ENCODE results near the gene CYP2D6.

Gene CYP2D6

GRCh38 chr22:42167066-42167465, 36.5 kb upstream of the CYP2D6 start:
- Mint-ChIP-seq H3K4me1 (peaks cover 13 to 22% of the 10 kb centered on the region in 2 donors), H3K27me3 (no peaks in the 10 kb centered on the region), H3K27ac (peak overlapping the region; percentile 20), H3K4me3 (no peak overlapping the region), H3K9me3 (no peaks in the 10 kb centered on the region), H3K36me3 (peaks cover 37 to 62% of the 10 kb centered on the region in 2 donors)
- DNase-seq, result no peak
- no peak for ATAC-seq (replicated peaks)

- ATAC-seq (replicated peaks), result no peak
- Mint-ChIP-seq H3K4me1 (peaks cover 6 to 8% of the 10 kb centered on the region in 2 donors), H3K9me3 (no peaks in the 10 kb centered on the region), H3K4me3 (no peak overlapping the region), H3K27me3 (no peaks in the 10 kb centered on the region), H3K36me3 (peaks cover 35 to 54% of the 10 kb centered on the region in 2 donors), H3K27ac (peak overlapping the region; percentile 11)
- no peak for DNase-seq
Measured at GRCh38 chr22:42164901-42165300, 34.3 kb upstream of the CYP2D6 start.

- Mint-ChIP-seq H3K27ac (no peak overlapping the region), H3K27me3 (no peaks in the 10 kb centered on the region), H3K9me3 (no peaks in the 10 kb centered on the region), H3K4me3 (no peak overlapping the region), H3K36me3 (peaks cover 33 to 47% of the 10 kb centered on the region in 2 donors), H3K4me1 (peaks cover 0 to 3% of the 10 kb centered on the region in 2 donors)
- ATAC-seq (replicated peaks) (no peak), DNase-seq (no peak)
Measured at GRCh38 chr22:42163515-42163914, 32.9 kb upstream of the CYP2D6 start.

- Mint-ChIP-seq H3K27ac (no peak overlapping the region), H3K4me1 (peaks cover 0 to 2% of the 10 kb centered on the region in 2 donors), H3K4me3 (no peak overlapping the region), H3K36me3 (peaks cover 29 to 40% of the 10 kb centered on the region in 2 donors), H3K27me3 (no peaks in the 10 kb centered on the region), H3K9me3 (no peaks in the 10 kb centered on the region)
- DNase-seq, result no peak
- no peak for ATAC-seq (replicated peaks)
Measured at GRCh38 chr22:42162728-42163489, 32.3 kb upstream of the CYP2D6 start.

- Mint-ChIP-seq H3K9me3 (no peaks in the 10 kb centered on the region), H3K36me3 (peaks cover 19 to 35% of the 10 kb centered on the region in 2 donors), H3K27me3 (no peaks in the 10 kb centered on the region), H3K27ac (no peak overlapping the region), H3K4me1 (peaks cover 0 to 2% of the 10 kb centered on the region in 2 donors), H3K4me3 (no peak overlapping the region)
- no peak for DNase-seq
- ATAC-seq (replicated peaks), result no peak
Measured at GRCh38 chr22:42160830-42161696, 30.5 kb upstream of the CYP2D6 start.

GRCh38 chr22:42160251-42160650, 29.6 kb upstream of the CYP2D6 start:
- no peaks in the 10 kb centered on the region for H3K27me3 Mint-ChIP-seq
- peaks cover 21 to 36% of the 10 kb centered on the region in 2 donors for H3K36me3 Mint-ChIP-seq
- no peak for ATAC-seq (replicated peaks)
- H3K4me3 Mint-ChIP-seq, result no peak overlapping the region
- no peaks in the 10 kb centered on the region for H3K9me3 Mint-ChIP-seq
- DNase-seq, result no peak
- peaks cover 0 to 2% of the 10 kb centered on the region in 2 donors for H3K4me1 Mint-ChIP-seq
- H3K27ac Mint-ChIP-seq, result no peak overlapping the region

GRCh38 chr22:42158456-42159132, 28.0 kb upstream of the CYP2D6 start:
- no peak for DNase-seq
- Mint-ChIP-seq H3K27me3 (no peaks in the 10 kb centered on the region), H3K4me3 (no peak overlapping the region), H3K4me1 (peaks cover 0 to 4% of the 10 kb centered on the region in 2 donors), H3K9me3 (no peaks in the 10 kb centered on the region), H3K27ac (no peak overlapping the region), H3K36me3 (peaks cover 27 to 37% of the 10 kb centered on the region in 2 donors)
- no peak for ATAC-seq (replicated peaks)

- no peak for DNase-seq
- peaks cover 0 to 4% of the 10 kb centered on the region in 2 donors for H3K4me1 Mint-ChIP-seq
- ATAC-seq (replicated peaks), result no peak
- no peaks in the 10 kb centered on the region for H3K27me3 Mint-ChIP-seq
- H3K4me3 Mint-ChIP-seq, result no peak overlapping the region
- no peak overlapping the region for H3K27ac Mint-ChIP-seq
- H3K36me3 Mint-ChIP-seq, result peaks cover 30 to 44% of the 10 kb centered on the region in 2 donors
- no peaks in the 10 kb centered on the region for H3K9me3 Mint-ChIP-seq
Measured at GRCh38 chr22:42156598-42156997, 26.0 kb upstream of the CYP2D6 start.

GRCh38 chr22:42156121-42156520, 25.5 kb upstream of the CYP2D6 start:
- H3K9me3 Mint-ChIP-seq, result no peaks in the 10 kb centered on the region
- no peak overlapping the region for H3K4me3 Mint-ChIP-seq
- ATAC-seq (replicated peaks) (no peak), DNase-seq (no peak)
- peaks cover 0 to 4% of the 10 kb centered on the region in 2 donors for H3K4me1 Mint-ChIP-seq
- no peaks in the 10 kb centered on the region for H3K27me3 Mint-ChIP-seq
- H3K36me3 Mint-ChIP-seq, result peaks cover 32 to 48% of the 10 kb centered on the region in 2 donors
- H3K27ac Mint-ChIP-seq, result no peak overlapping the region

GRCh38 chr22:42155053-42155543, 24.5 kb upstream of the CYP2D6 start:
- Mint-ChIP-seq H3K4me3 (no peak overlapping the region), H3K27ac (peak overlapping the region; percentile 9), H3K9me3 (no peaks in the 10 kb centered on the region), H3K27me3 (no peaks in the 10 kb centered on the region), H3K4me1 (peaks cover 0 to 4% of the 10 kb centered on the region in 2 donors), H3K36me3 (peaks cover 30 to 45% of the 10 kb centered on the region in 2 donors)
- DNase-seq (no peak), ATAC-seq (replicated peaks) (no peak)

GRCh38 chr22:42154293-42155052, 23.9 kb upstream of the CYP2D6 start:
- DNase-seq (no peak), ATAC-seq (replicated peaks) (no peak)
- H3K4me1 Mint-ChIP-seq, result peaks cover 0 to 4% of the 10 kb centered on the region in 2 donors
- peak overlapping the region; percentile 9 for H3K27ac Mint-ChIP-seq
- H3K27me3 Mint-ChIP-seq, result no peaks in the 10 kb centered on the region
- H3K36me3 Mint-ChIP-seq, result peaks cover 29 to 45% of the 10 kb centered on the region in 2 donors
- no peak overlapping the region for H3K4me3 Mint-ChIP-seq
- no peaks in the 10 kb centered on the region for H3K9me3 Mint-ChIP-seq

- no peak for ATAC-seq (replicated peaks)
- H3K36me3 Mint-ChIP-seq, result peaks cover 26 to 57% of the 10 kb centered on the region in 2 donors
- no peaks in the 10 kb centered on the region for H3K9me3 Mint-ChIP-seq
- no peak overlapping the region for H3K4me3 Mint-ChIP-seq
- H3K4me1 Mint-ChIP-seq, result peaks cover 0 to 4% of the 10 kb centered on the region in 2 donors
- no peak for DNase-seq
- no peak overlapping the region for H3K27ac Mint-ChIP-seq
- H3K27me3 Mint-ChIP-seq, result no peaks in the 10 kb centered on the region
Measured at GRCh38 chr22:42152661-42153270, 22.2 kb upstream of the CYP2D6 start.

GRCh38 chr22:42151924-42152635, 21.5 kb upstream of the CYP2D6 start:
- Mint-ChIP-seq H3K27ac (peak overlapping the region; percentile 59), H3K27me3 (no peaks in the 10 kb centered on the region), H3K4me3 (peak overlapping the region in 1 of 2 donors; percentile 4), H3K9me3 (no peaks in the 10 kb centered on the region), H3K4me1 (peaks cover 0 to 4% of the 10 kb centered on the region in 2 donors), H3K36me3 (peaks cover 32 to 61% of the 10 kb centered on the region in 2 donors)
- ATAC-seq (replicated peaks) (no peak), DNase-seq (no peak)

Measured in stimulated activated naive B cell treated with anti-CD40 and anti-IgM and Interleukin-4, amounts not matched to agents 10 μg/mL and 1 μg/mL and 100 μg/mL, for 72 hours (primary cell).